Measurements from ENCODE around the gene PTPRN2. TPM values are rescaled to one million over a fixed set of nuclear protein-coding genes. Genes with fewer than 3 reads are reported as not detected.
A peak's percentile ranks its signal among the peaks of the same experiment; 100 is the strongest.

The PTPRN2 gene
- total and polyA plus RNA-seq, 2 of the 8 experiments (the other 6 are each of a cell fraction or from before 2014, with no cell fraction given): 2.6 to 4.5 TPM

DNA sequence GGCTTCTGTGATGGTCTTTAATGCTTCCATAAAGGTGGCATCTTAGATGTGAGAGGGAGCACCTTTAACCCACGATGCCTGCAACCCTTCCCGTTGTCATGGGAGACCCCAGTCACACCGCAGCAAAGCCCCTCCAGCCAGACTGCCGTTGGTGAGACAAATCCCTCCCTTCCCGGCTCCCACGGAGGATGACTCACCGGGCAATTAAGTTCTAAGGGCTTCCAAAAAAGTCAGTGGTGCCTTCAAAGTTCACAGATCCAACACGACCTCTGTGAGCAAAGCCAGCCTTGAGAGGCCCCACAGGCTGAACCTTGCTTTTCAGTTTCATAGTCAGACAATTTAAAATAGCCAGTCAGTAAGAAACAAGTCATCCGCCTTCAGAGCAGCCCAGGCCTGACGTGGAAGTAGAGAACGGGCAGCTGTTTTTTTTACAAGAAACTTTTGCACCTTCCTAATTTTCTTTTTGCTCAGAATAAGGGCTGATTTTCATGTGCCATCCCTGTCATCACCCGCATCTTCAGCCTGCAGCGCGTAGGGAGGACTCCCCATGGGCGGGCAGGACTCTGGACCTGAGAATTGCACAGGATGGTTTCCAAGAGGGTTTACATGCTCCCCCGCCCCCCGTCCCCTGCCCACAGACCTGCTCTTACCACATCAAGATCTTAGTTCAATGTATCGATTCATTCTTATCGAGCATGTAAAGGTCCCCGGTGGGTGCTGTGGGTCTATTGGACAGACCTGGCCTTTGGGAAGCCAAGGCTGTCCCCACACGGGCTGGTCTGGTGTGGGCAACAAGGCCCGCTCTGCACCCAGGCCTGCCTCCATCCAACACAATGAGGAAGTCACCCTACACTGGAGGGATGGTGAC, 916.9 kb downstream of the PTPRN2 start:
- H3K4ac ChIP-seq (replicated peaks; ENCODE audit: insufficient read length, low read depth, low read length): no peak overlapping the region
- H3K36me3 ChIP-seq (ENCODE audit: control insufficient read depth in 2 of 4, insufficient read depth in 4 of 4, low read length in 3 of 4): no peaks in the 10 kb centered on the region
- H3K79me2 ChIP-seq (ENCODE audit: control insufficient read depth in 1 of 2, insufficient read depth in 2 of 2, low read length in 2 of 2): no peaks in the 10 kb centered on the region
- H3K9me3 ChIP-seq (ENCODE audit: insufficient read depth in 2 of 2, low read depth in 1 of 2, low read length in 1 of 2): no peaks in the 10 kb centered on the region
- no peak overlapping the region for H2AK5ac ChIP-seq (ENCODE audit: low read depth, low read length)
- no peaks in the 10 kb centered on the region for H3K79me1 ChIP-seq (ENCODE audit: low read depth, low read length)
- H4K91ac ChIP-seq (replicated peaks; ENCODE audit: insufficient read length, low read length): no peak overlapping the region
- no peak overlapping the region for H3K4me2 ChIP-seq (ENCODE audit: insufficient read depth in 1 of 2, low read depth in 2 of 2, low read length in 2 of 2)
- WGBS, 2 experiments (ENCODE audit: extremely low coverage in 1 of 2, insufficient coverage in 1 of 2, insufficient read length in 1 of 2, insufficient replicate concordance in 2 of 2, low coverage in 1 of 2, low lambda C conversion rate in 2 of 2, missing lambda C conversion rate in 1 of 2): 84% methylated on average over 21 of the region's 22 CpGs; no CpG with 5 or more reads in 1 of the 2 experiments
- TF ChIP-seq ZNF274 (IDR thresholded peaks at IDR 0.05; ENCODE audit: borderline replicate concordance, extremely low read depth, low read length): no peak
- TF ChIP-seq BRCA1 (IDR thresholded peaks at IDR 0.05; ENCODE audit: low read depth, low read length): no peak
- TF ChIP-seq JUND (IDR thresholded peaks at IDR 0.05; ENCODE audit: low read length): peak; percentile 46; the same call in 1 of the 2 replicates
- no peak for TF ChIP-seq MAFK (IDR thresholded peaks at IDR 0.05; ENCODE audit: low read depth, low read length)
- TF ChIP-seq TAF1 (IDR thresholded peaks at IDR 0.05; ENCODE audit: low read depth, low read length): no peak
- H3K4me3 ChIP-seq (ENCODE audit: extremely low read depth in 1 of 4, insufficient read depth in 2 of 4, low read depth in 3 of 4, low read length in 4 of 4): no peak overlapping the region
- FAIRE-seq: no peak
- H3K4me1 ChIP-seq (replicated peaks in 1 of 4; ENCODE audit: control insufficient read depth in 3 of 4, insufficient read depth in 4 of 4, low read length in 3 of 4): peaks cover 0 to 9% (median 4%) of the 10 kb centered on the region in 4 experiments; a peak in 3 of 7 replicates
- no peak overlapping the region for H4K5ac ChIP-seq (ENCODE audit: insufficient read length, low read depth, low read length)
- no peaks in the 10 kb centered on the region for H3K23me2 ChIP-seq (ENCODE audit: low read depth, low read length)
- H3K14ac ChIP-seq (ENCODE audit: insufficient read length): no peak overlapping the region
- no peaks in the 10 kb centered on the region for H4K20me1 ChIP-seq (replicated peaks in 1 of 2; ENCODE audit: control insufficient read depth in 1 of 2, insufficient read depth in 2 of 2, low read length in 2 of 2)
- no peak overlapping the region for H4K8ac ChIP-seq (ENCODE audit: extremely low read depth, insufficient read depth, low read length)
- DNase-seq (ENCODE audit: low read depth in 1 of 2, low spot score in 2 of 2): no peak
- H2AFZ ChIP-seq (ENCODE audit: low read length): no peak overlapping the region
- no peak overlapping the region for H2BK12ac ChIP-seq (ENCODE audit: low read depth, low read length)
- no peak overlapping the region for H3K27ac ChIP-seq (ENCODE audit: low read depth, low read length)
- ChIA-PET CTCF (ENCODE audit: partially characterized antibody) (interaction anchor here (1.3 to 1.7 kb wide), 2 partner anchors 9 to 196 kb away, joined by 3 to 6 read pairs; no protein-coding TSS in a partner anchor), POLR2A (ENCODE audit: partially characterized antibody) (no interaction called here)
- H3K23ac ChIP-seq (ENCODE audit: insufficient read length): no peak overlapping the region
- H2BK120ac ChIP-seq (replicated peaks; ENCODE audit: low read depth, low read length): no peak overlapping the region
- peaks cover 0 to 2% (median under 1%) of the 10 kb centered on the region in 4 experiments; a peak in 1 of 7 replicates for H3K27me3 ChIP-seq (replicated peaks in 1 of 4; ENCODE audit: control insufficient read depth in 3 of 4, extremely low read depth in 1 of 4, insufficient read depth in 3 of 4, low read length in 3 of 4)
- H2BK20ac ChIP-seq (ENCODE audit: low read length): no peak overlapping the region
- no peak overlapping the region for H3K56ac ChIP-seq (replicated peaks; ENCODE audit: insufficient read length, low read depth, low read length)
- no peak overlapping the region for H3K18ac ChIP-seq (ENCODE audit: extremely low read depth, low read length)
- H2BK15ac ChIP-seq (ENCODE audit: low read length): no peak overlapping the region
- H2BK5ac ChIP-seq (ENCODE audit: low read depth, low read length): no peak overlapping the region
- H3K9ac ChIP-seq (replicated peaks in 1 of 4; ENCODE audit: extremely low read depth in 1 of 4, low read depth in 3 of 4, low read length in 3 of 4): no peak overlapping the region

All from H1 (cell line).